Adrenal gland (tissue), 12 donors: ENCODE data around the gene FCN1. TPM values are rescaled to one million over a fixed set of nuclear protein-coding genes. Genes with fewer than 3 reads are reported as not detected.

ENCODE experiments used
- DNase-seq, 7 donors: peaks; one replicate each; pipeline ENCODE4 v3.0.0-alpha.2; 2019 to 2020
- H3K27ac ChIP-seq, 5 donors: fragments of 200-600 bp; sonication (generic) in 4 of 5; 1 replicate in 3 of 5; 2 replicates in 2 of 5; pipeline versions ENCODE4 v1.5.1 to v1.8.0; 2016 to 2020; ENCODE audit warnings: mild to moderate bottlenecking in 1 of 5
- H3K27me3 ChIP-seq: fragments of 200-600 bp; 2 replicates; pipeline ENCODE4 v1.8.0; 2021
- H3K36me3 ChIP-seq, 2 donors: fragments of 200-600 bp; replicated peaks in 1 of 2; 1 replicate in 1 of 2; 2 replicates in 1 of 2; pipeline versions ENCODE4 v1.5.1 to v1.8.0; 2018 to 2022
- H3K4me1 ChIP-seq, 2 donors: fragments of 200-600 bp; replicated peaks in 1 of 2; 1 replicate in 1 of 2; 2 replicates in 1 of 2; pipeline versions ENCODE4 v1.5.1 to v1.8.0; 2018 to 2021
- H3K4me3 ChIP-seq, 4 donors: fragments of 200-600 bp; sonication (generic) in 3 of 4; one replicate each; pipeline ENCODE4 v1.5.1; 2016 to 2018
- H3K9me3 ChIP-seq, 3 donors: fragments of 200-600 bp; sonication (generic) in 1 of 3; replicated peaks in 1 of 3; 1 replicate in 2 of 3; 2 replicates in 1 of 3; pipeline versions ENCODE4 v1.5.1 to v1.8.0; 2016 to 2021
- CTCF ChIP-seq, 6 experiments: fragments of 450-650 bp in 4 of 6; fragments of 200-600 bp in 2 of 6; sonication (generic) in 1 of 6; IDR thresholded peaks; 1 replicate in 5 of 6; 2 replicates in 1 of 6; pipeline versions ENCODE4 v1.5.1 to v1.8.0; 2016 to 2021; ENCODE audit warnings: antibody characterized with exemption in 6 of 6, mild to moderate bottlenecking in 2 of 6, moderate library complexity in 1 of 6
- POLR2A ChIP-seq, 2 donors: fragments of 450-650 bp; IDR thresholded peaks; one replicate each; pipeline ENCODE4 v1.6.1; 2017; ENCODE audit warnings: antibody characterized with exemption in 2 of 2, mild to moderate bottlenecking in 2 of 2, moderate library complexity in 1 of 2
- WGBS, 4 donors: extraction: QIAGEN DNeasy Blood & Tissue Kit in 2 of 4; methylation state at CpG; one replicate each; pipeline versions ENCODE4 v1.1.5 to v1.1.7; 2013 to 2017; 5-methylcytosine and 5-hydroxymethylcytosine counted together
- intact Hi-C, 2 donors: fragments of 100-400 bp; cut with DNase I; formaldehyde crosslinking; loops; one replicate each; pipeline versions ENCODE4 v1.14.1 to v1.15.0; 2022 to 2023
- polyA plus RNA-seq, 3 donors: library from polyadenylated mRNA; stranded (reverse); fragments of 200-250 nt in 2 of 3; fragments of 350-450 nt in 1 of 3; fragmentation: Illumina TruSeq in 1 of 3; extraction: RNeasy Lipid Tissue Mini Kit (QIAGEN cat#74804) in 1 of 3; gene quantifications; one replicate each; pipeline ENCODE4 v1.2.3, GENCODE V29; 2013 to 2014
- total RNA-seq, 9 donors: library from RNA; depleted of rRNA in 4 of 9; stranded (reverse); fragments of >200 nt in 4 of 9; fragments of 120-200 nt in 1 of 9; fragmentation: NEBNext Ultra II Directional in 1 of 9; extraction: Animal tissue kit (Norgen Biotek cat#: 25700) in 1 of 9; gene quantifications; one replicate each; pipeline versions ENCODE4 v1.1.0 to v1.2.4, GENCODE V29; 2013 to 2023
- donor health status: healthy with polysubstance abuse.
- donor health status: Bipolar disorder and iron deficiency.
- donor health status: DM: yes; HTN: yes; CAD: no.
- donor health status: DM: no; HTN: no; CAD: no.
- donor health status: DM: no; HTN: no; CAD: no.
- donor health status: DM: yes; HTN: yes; CAD: no.

The FCN1 gene
- total and polyA plus RNA-seq, 12 donors: 0.57 to 7.0 (median 2.4) TPM; not detected in 1

- peaks cover 0 to 5% of the 10 kb centered on the region in 2 donors for H3K4me1 ChIP-seq
- no peak overlapping the region for H3K4me3 ChIP-seq
- WGBS, 4 donors: 78 to 92% (median 79%) methylated on average over 6 of the region's 6 CpGs
- intact Hi-C loops: loop anchor here in 1 of 2 donors (10.0 kb wide), 1 partner anchor 191 kb away; no protein-coding TSS in a partner anchor
- no peak overlapping the region for H3K27ac ChIP-seq
- H3K9me3 ChIP-seq: no peaks in the 10 kb centered on the region
- DNase-seq: peak in 5 of 7 donors; percentile 58 to 68 (median 66)
- TF ChIP-seq POLR2A (IDR thresholded peaks at IDR 0.05): no peak
- TF ChIP-seq CTCF (IDR thresholded peaks at IDR 0.05): no peak
- peaks cover 5% of the 10 kb centered on the region for H3K27me3 ChIP-seq
- no peaks in the 10 kb centered on the region for H3K36me3 ChIP-seq
Observed at GRCh38 chr9:134965851-134966250, 48.1 kb upstream of the FCN1 start.

- intact Hi-C loops: loop anchor here in 1 of 2 donors (10.0 kb wide), 1 partner anchor 191 kb away; no protein-coding TSS in a partner anchor
- no peaks in the 10 kb centered on the region for H3K36me3 ChIP-seq
- peaks cover 5% of the 10 kb centered on the region for H3K27me3 ChIP-seq
- H3K4me3 ChIP-seq: no peak overlapping the region
- no peak overlapping the region for H3K27ac ChIP-seq
- TF ChIP-seq POLR2A (IDR thresholded peaks at IDR 0.05) (no peak), CTCF (IDR thresholded peaks at IDR 0.05) (no peak)
- DNase-seq: no peak
- H3K4me1 ChIP-seq: peaks cover 0 to 5% of the 10 kb centered on the region in 2 donors
- H3K9me3 ChIP-seq: no peaks in the 10 kb centered on the region
- WGBS, 4 donors: 72 to 90% (median 88%) methylated on average over 3 to 4 of the region's 4 CpGs
Observed at GRCh38 chr9:134965411-134965810, 47.7 kb upstream of the FCN1 start.

GRCh38 chr9:134964271-134965055 lies 46.8 kb upstream of the FCN1 start:
- intact Hi-C loops: loop anchor here in 1 of 2 donors (10.0 kb wide), 1 partner anchor 190 kb away; no protein-coding TSS in a partner anchor
- DNase-seq: no peak

More at GRCh38 chr9:134964271-134965055, 46.8 kb upstream of the FCN1 start:
- peaks cover 5% of the 10 kb centered on the region for H3K27me3 ChIP-seq
- 86 to 93% (median 89%) methylated on average over 11 to 13 of the region's 13 CpGs for WGBS, 4 donors
- no peak overlapping the region for H3K4me3 ChIP-seq
- H3K36me3 ChIP-seq: no peaks in the 10 kb centered on the region
- H3K27ac ChIP-seq: no peak overlapping the region
- no peaks in the 10 kb centered on the region for H3K9me3 ChIP-seq
- TF ChIP-seq POLR2A (IDR thresholded peaks at IDR 0.05) (no peak), CTCF (IDR thresholded peaks at IDR 0.05) (no peak)
- H3K4me1 ChIP-seq: peaks cover 0 to 5% of the 10 kb centered on the region in 2 donors
